SK-N-SH (cell line): ENCODE results near the gene WIZ.

Source experiments
- EP300 ChIP-seq, 2 experiments: IDR thresholded peaks; 2 replicates each; pipeline versions ENCODE4 v1.4.0 to v1.6.1; 2012; ENCODE audit warnings: borderline replicate concordance in 1 of 2, low read depth in 1 of 2, low read length in 1 of 2
- JUND ChIP-seq: IDR thresholded peaks from 2 replicates; pipeline ENCODE4 v1.4.0; 2012
- PBX3 ChIP-seq: IDR thresholded peaks from 2 replicates; pipeline ENCODE4; 2012
- POLR2AphosphoS5 ChIP-seq: IDR thresholded peaks from 2 replicates; pipeline ENCODE4 v1.6.1; 2012; ENCODE audit warnings: low read depth, low read length
- RAD21 ChIP-seq: IDR thresholded peaks from 2 replicates; pipeline ENCODE4 v1.6.1; 2012; ENCODE audit warnings: mild to moderate bottlenecking, low read length
- RFX5 ChIP-seq: IDR thresholded peaks from 2 replicates; pipeline ENCODE4 v1.6.1; 2012; ENCODE audit warnings: mild to moderate bottlenecking, improper control_type of control experiment, low read length
- SIN3A ChIP-seq: IDR thresholded peaks from 2 replicates; pipeline ENCODE4 v1.6.1; 2012; ENCODE audit warnings: low read depth, mild to moderate bottlenecking, low read length, moderate library complexity, borderline replicate concordance
- SMC3 ChIP-seq: IDR thresholded peaks from 2 replicates; pipeline ENCODE4 v1.6.1; 2012; ENCODE audit warnings: low read depth, low read length, improper control_type of control experiment
- TAF1 ChIP-seq: IDR thresholded peaks from 2 replicates; pipeline ENCODE4 v1.6.1; 2012; ENCODE audit warnings: low read depth, mild to moderate bottlenecking, low read length, moderate library complexity, borderline replicate concordance
- TCF12 ChIP-seq: IDR thresholded peaks from 2 replicates; pipeline ENCODE4 v1.4.0; 2012
- USF2 ChIP-seq: fragments of 150-350 bp; IDR thresholded peaks from 2 replicates; pipeline ENCODE4 v1.6.1; 2017; ENCODE audit warnings: antibody characterized with exemption, low read length, low read depth, borderline replicate concordance
- YY1 ChIP-seq: IDR thresholded peaks from 2 replicates; pipeline ENCODE4 v1.4.0; 2012; ENCODE audit warnings: low read depth, mild to moderate bottlenecking
- TF ChIP-seq, protein P1 (sequence below): fragments of 200-600 bp; sonication (generic); IDR thresholded peaks from 2 replicates; pipeline ENCODE4 v1.6.1; 2017; ENCODE audit warnings: antibody characterized with exemption, mild to moderate bottlenecking, moderate library complexity
- TF ChIP-seq, protein P2 (sequence below): IDR thresholded peaks from 2 replicates; pipeline ENCODE4 v1.4.0; 2012; ENCODE audit warnings: low read depth

- TF ChIP-seq USF2 (no peak), PBX3 (peak; percentile 99), RFX5 (peak; percentile 84), EP300 (IDR thresholded peaks at IDR 0.05; ENCODE audit: borderline replicate concordance in 1 of 2, low read depth in 1 of 2, low read length in 1 of 2) (no peak), SMC3 (no peak), POLR2AphosphoS5 (peak; percentile 89), TAF1 (peak; percentile 45; the same call in 1 of the 2 replicates), JUND (no peak), TCF12 (no peak), YY1 (peak; percentile 92), RAD21 (no peak), SIN3A (peak; percentile 63; the same call in 1 of the 2 replicates)
- TF ChIP-seq, protein P1, sequence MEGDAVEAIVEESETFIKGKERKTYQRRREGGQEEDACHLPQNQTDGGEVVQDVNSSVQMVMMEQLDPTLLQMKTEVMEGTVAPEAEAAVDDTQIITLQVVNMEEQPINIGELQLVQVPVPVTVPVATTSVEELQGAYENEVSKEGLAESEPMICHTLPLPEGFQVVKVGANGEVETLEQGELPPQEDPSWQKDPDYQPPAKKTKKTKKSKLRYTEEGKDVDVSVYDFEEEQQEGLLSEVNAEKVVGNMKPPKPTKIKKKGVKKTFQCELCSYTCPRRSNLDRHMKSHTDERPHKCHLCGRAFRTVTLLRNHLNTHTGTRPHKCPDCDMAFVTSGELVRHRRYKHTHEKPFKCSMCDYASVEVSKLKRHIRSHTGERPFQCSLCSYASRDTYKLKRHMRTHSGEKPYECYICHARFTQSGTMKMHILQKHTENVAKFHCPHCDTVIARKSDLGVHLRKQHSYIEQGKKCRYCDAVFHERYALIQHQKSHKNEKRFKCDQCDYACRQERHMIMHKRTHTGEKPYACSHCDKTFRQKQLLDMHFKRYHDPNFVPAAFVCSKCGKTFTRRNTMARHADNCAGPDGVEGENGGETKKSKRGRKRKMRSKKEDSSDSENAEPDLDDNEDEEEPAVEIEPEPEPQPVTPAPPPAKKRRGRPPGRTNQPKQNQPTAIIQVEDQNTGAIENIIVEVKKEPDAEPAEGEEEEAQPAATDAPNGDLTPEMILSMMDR = no peak
- TF ChIP-seq, protein P2, sequence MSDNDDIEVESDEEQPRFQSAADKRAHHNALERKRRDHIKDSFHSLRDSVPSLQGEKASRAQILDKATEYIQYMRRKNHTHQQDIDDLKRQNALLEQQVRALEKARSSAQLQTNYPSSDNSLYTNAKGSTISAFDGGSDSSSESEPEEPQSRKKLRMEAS = no peak; the same call in 1 of the 2 replicates
These were observed 70.4 kb downstream of the WIZ start, which contains the start of gene AKAP8 for GRCh38 chr19:15379083-15379998.
